GM23338 (cell line): ENCODE data around the gene HEPACAM. TPM values are rescaled to one million over a fixed set of nuclear protein-coding genes. Genes with fewer than 3 reads are reported as not detected.

Experiments used
- ATAC-seq: fragments of 200-7000 bp; cut with Tn5 transposase; 3 replicates; pipeline ENCODE4 v1.9.1; 2020
- DNase-seq: peaks from one replicate; pipeline ENCODE4 v3.0.0-alpha.2; 2015; ENCODE audit warnings: low spot score
- H2AFZ ChIP-seq: fragments of 200-600 bp; sonication (generic); 2 replicates; pipeline ENCODE4 v1.8.0; 2016; ENCODE audit warnings: antibody characterized with exemption, mild to moderate bottlenecking, moderate library complexity
- H3F3A ChIP-seq: fragments of 200-600 bp; sonication (generic); replicated peaks from 2 replicates; pipeline ENCODE4 v1.8.0; 2017; ENCODE audit warnings: antibody characterized with exemption, mixed run types, low read depth
- H3K27ac ChIP-seq: fragments of 200-600 bp; sonication (generic); 2 replicates; pipeline ENCODE4 v1.6.1; 2016; ENCODE audit warnings: low read depth
- H3K27me3 ChIP-seq: fragments of 200-600 bp; sonication (generic); 2 replicates; pipeline ENCODE4 v1.8.0; 2016; ENCODE audit warnings: mild to moderate bottlenecking, mixed run types, moderate library complexity; ENCODE audit not compliant: insufficient read depth
- H3K36me3 ChIP-seq: fragments of 200-600 bp; sonication (generic); 2 replicates; pipeline ENCODE4 v1.8.0; 2016; ENCODE audit warnings: mild to moderate bottlenecking; ENCODE audit not compliant: insufficient read depth
- H3K4me1 ChIP-seq: fragments of 200-600 bp; sonication (generic); 2 replicates; pipeline ENCODE4 v1.8.0; 2016; ENCODE audit warnings: mild to moderate bottlenecking, moderate library complexity; ENCODE audit not compliant: insufficient read depth
- H3K4me2 ChIP-seq: fragments of 200-600 bp; sonication (generic); 2 replicates; pipeline ENCODE4 v1.7.1; 2017; ENCODE audit warnings: mixed run types
- H3K4me3 ChIP-seq: fragments of 200-600 bp; sonication (generic); 2 replicates; pipeline ENCODE4 v1.6.1; 2016; ENCODE audit warnings: mixed run types
- H3K79me2 ChIP-seq: fragments of 200-600 bp; sonication (generic); replicated peaks from 2 replicates; pipeline ENCODE4 v1.8.0; 2017; ENCODE audit warnings: mild to moderate bottlenecking; ENCODE audit not compliant: insufficient read depth
- H3K9me2 ChIP-seq: fragments of 200-600 bp; sonication (generic); 2 replicates; pipeline ENCODE4 v1.8.0; 2017; ENCODE audit not compliant: insufficient read depth
- H4K20me1 ChIP-seq: fragments of 200-600 bp; sonication (generic); replicated peaks from 2 replicates; pipeline ENCODE4 v1.8.0; 2017; ENCODE audit warnings: mild to moderate bottlenecking; ENCODE audit not compliant: insufficient read depth
- H3K27ac Mint-ChIP-seq: 2 replicates; pipeline ENCODE4 v1.8.0; 2020; ENCODE audit warnings: inconsistent platforms, mild to moderate bottlenecking, moderate library complexity, mixed read lengths
- H3K27me3 Mint-ChIP-seq: 3 replicates; pipeline ENCODE4 v1.8.0; 2022; ENCODE audit warnings: low read depth, mild to moderate bottlenecking, moderate library complexity, mixed read lengths, inconsistent platforms; ENCODE audit not compliant: insufficient read depth, poor library complexity
- H3K36me3 Mint-ChIP-seq: 3 replicates; pipeline ENCODE4 v1.8.0; 2021; ENCODE audit warnings: low read depth, mild to moderate bottlenecking, inconsistent platforms, moderate library complexity, mixed read lengths
- H3K4me1 Mint-ChIP-seq: 3 replicates; pipeline ENCODE4 v1.8.0; 2020; ENCODE audit warnings: mild to moderate bottlenecking, inconsistent platforms, mixed read lengths
- H3K4me3 Mint-ChIP-seq: 3 replicates; pipeline ENCODE4 v1.8.0; 2021; ENCODE audit warnings: moderate library complexity, mild to moderate bottlenecking, inconsistent platforms, mixed read lengths
- H3K9me3 Mint-ChIP-seq: 3 replicates; pipeline ENCODE4 v1.8.0; 2020; ENCODE audit warnings: moderate library complexity, mild to moderate bottlenecking, inconsistent platforms, mixed read lengths
- CREB1 ChIP-seq: fragments of 250-450 bp; sonication (Bioruptor Pico); IDR thresholded peaks from 2 replicates; pipeline ENCODE4 v1.5.0; 2020; ENCODE audit warnings: low read depth, mild to moderate bottlenecking, moderate library complexity
- CTCF ChIP-seq, 2 experiments: fragments of 200-600 bp in 1 of 2; sonication (generic) in 1 of 2; conservative IDR thresholded peaks; 2 replicates each; pipeline versions ENCODE4 v1.5.1 to v1.6.1; 2016 to 2017; ENCODE audit warnings: antibody characterized with exemption in 2 of 2, low read depth in 2 of 2, mild to moderate bottlenecking in 2 of 2, moderate library complexity in 1 of 2
- ETS1 ChIP-seq: IDR thresholded peaks from 2 replicates; pipeline ENCODE4 v1.6.1; 2016; ENCODE audit warnings: antibody characterized with exemption
- EZH2 ChIP-seq: fragments of 200-600 bp; sonication (generic); IDR thresholded peaks from one replicate; pipeline ENCODE4 v1.8.0; 2017; ENCODE audit warnings: antibody characterized with exemption, mild to moderate bottlenecking, low read depth; ENCODE audit not compliant: unreplicated experiment
- EZH2phosphoT487 ChIP-seq: fragments of 200-600 bp; sonication (generic); IDR thresholded peaks from one replicate; pipeline ENCODE4 v1.8.1; 2018; ENCODE audit warnings: antibody characterized with exemption; ENCODE audit not compliant: unreplicated experiment
- JUNB ChIP-seq: IDR thresholded peaks from one replicate; pipeline ENCODE4 v1.6.1; 2016; ENCODE audit warnings: antibody characterized with exemption; ENCODE audit not compliant: unreplicated experiment
- NANOG ChIP-seq: IDR thresholded peaks from 2 replicates; pipeline ENCODE4 v1.6.1; 2016; ENCODE audit warnings: antibody characterized with exemption, borderline replicate concordance
- POLR2AphosphoS5 ChIP-seq: IDR thresholded peaks from 2 replicates; pipeline ENCODE4 v1.6.1; 2016; ENCODE audit warnings: antibody characterized with exemption, low read depth
- REST ChIP-seq: IDR thresholded peaks from one replicate; pipeline ENCODE4 v1.6.1; 2018; ENCODE audit warnings: antibody characterized with exemption; ENCODE audit not compliant: unreplicated experiment
- STAT1 ChIP-seq: IDR thresholded peaks from one replicate; pipeline ENCODE4 v1.6.1; 2016; ENCODE audit warnings: antibody characterized with exemption; ENCODE audit not compliant: unreplicated experiment
- ZNF114 ChIP-seq: fragments of 250-450 bp; sonication (Bioruptor Pico); IDR thresholded peaks from 2 replicates; pipeline ENCODE4 v1.5.0; 2020; ENCODE audit warnings: mild to moderate bottlenecking, moderate library complexity
- ZNF331 ChIP-seq: fragments of 250-450 bp; sonication (Bioruptor Pico); IDR thresholded peaks from 2 replicates; pipeline ENCODE4 v1.5.0; 2020; ENCODE audit warnings: low read depth, mild to moderate bottlenecking, moderate library complexity
- ZNF462 ChIP-seq: fragments of 250-450 bp; sonication (Bioruptor Pico); IDR thresholded peaks from 2 replicates; pipeline ENCODE4 v1.5.0; 2020; ENCODE audit warnings: mild to moderate bottlenecking, moderate library complexity
- polyA plus RNA-seq: library from polyadenylated mRNA; unstranded; fragments of >200 nt; fragmentation: Nextera tagmentation; extraction: Ambion mirVana; gene quantifications from 2 replicates; pipeline ENCODE4 v1.2.1, GENCODE V29; 2016
- total RNA-seq: library from RNA; depleted of rRNA; stranded (reverse); fragments of >200 nt; shearing (Covaris generic); gene quantifications from 2 replicates; pipeline ENCODE4 v1.2.3, GENCODE V29; 2014

HEPACAM gene
- total and polyA plus RNA-seq, 2 experiments from 2014 or later = 0.17 TPM; not detected in 1

GRCh38 chr11:124877631-124877909 lies 58.3 kb downstream of the HEPACAM start:
- H3K27me3 ChIP-seq = peaks cover 48% of the 10 kb centered on the region
- H3K79me2 ChIP-seq = no peaks in the 10 kb centered on the region
- Mint-ChIP-seq H3K27me3 (peaks cover 51% of the 10 kb centered on the region), H3K9me3 (no peaks in the 10 kb centered on the region), H3K36me3 (no peaks in the 10 kb centered on the region), H3K4me1 (peaks cover 31% of the 10 kb centered on the region), H3K27ac (no peak overlapping the region), H3K4me3 (peak overlapping the region; percentile 88)
- no peaks in the 10 kb centered on the region for H3K9me2 ChIP-seq
- H3K4me1 ChIP-seq = peaks cover 13% of the 10 kb centered on the region; the same call in 1 of the 2 replicates
- peak overlapping the region; percentile 82 for H3K4me2 ChIP-seq
- H4K20me1 ChIP-seq = no peaks in the 10 kb centered on the region
- no peak overlapping the region for H3K27ac ChIP-seq
- H3K36me3 ChIP-seq = no peaks in the 10 kb centered on the region
- peak overlapping the region; percentile 92; the same call in 1 of the 2 replicates for H2AFZ ChIP-seq
- TF ChIP-seq ETS1 (no peak), REST (no peak), CREB1 (CRISPR knock-in tag) (no peak), JUNB (no peak), EZH2 (no peak), EZH2phosphoT487 (no peak), STAT1 (no peak), ZNF462 (CRISPR knock-in tag) (no peak), ZNF331 (CRISPR knock-in tag) (no peak), CTCF (conservative IDR thresholded peaks at IDR 0.05; ENCODE audit: low read depth in 2 of 2) (no peak), NANOG (no peak), POLR2AphosphoS5 (no peak), ZNF114 (CRISPR knock-in tag) (no peak)
- H3F3A ChIP-seq = no peaks in the 10 kb centered on the region
- ATAC-seq (no peak), DNase-seq (no peak)
- peak overlapping the region; percentile 79 for H3K4me3 ChIP-seq
